ENCODE measurements around the gene ELF2.
A peak's percentile ranks its signal among the peaks of the same experiment; 100 is the strongest.
"Not testable (repeated sequence)": the region's sequence is repeated elsewhere in the genome, so short reads cannot be mapped to it uniquely, and the experiment has no call there.

ELF2 gene

GRCh38 chr4:139028191-139028661, 148.8 kb downstream of the ELF2 start:
- H3K4me2 ChIP-seq (ENCODE audit: low read length): no peak overlapping the region
- peak overlapping the region; percentile 34 for H2AFZ ChIP-seq
- TF ChIP-seq CTCF (IDR thresholded peaks at IDR 0.05): no peak
- no peak overlapping the region for H3K9ac ChIP-seq
- H3K79me2 ChIP-seq: peaks cover 3% of the 10 kb centered on the region
- H3K27me3 ChIP-seq (ENCODE audit: control insufficient read depth, insufficient read depth, low read length): no peaks in the 10 kb centered on the region
- H3K9me3 ChIP-seq (ENCODE audit: control insufficient read depth, low read length): no peaks in the 10 kb centered on the region
- H3K4me3 ChIP-seq (ENCODE audit: low read depth, low read length): no peak overlapping the region
- no peaks in the 10 kb centered on the region for H3K4me1 ChIP-seq
- H3K27ac ChIP-seq: peak overlapping the region; percentile 69
- no peaks in the 10 kb centered on the region for H3K36me3 ChIP-seq (ENCODE audit: control insufficient read depth, insufficient read depth, low read length)

- Histone ChIP-seq H3K4me2 (ENCODE audit: low read length) (no peak overlapping the region), H3K9me3 (ENCODE audit: control insufficient read depth, low read length) (no peaks in the 10 kb centered on the region), H3K27ac (peak overlapping the region; percentile 69), H3K27me3 (ENCODE audit: control insufficient read depth, insufficient read depth, low read length) (no peaks in the 10 kb centered on the region), H3K36me3 (ENCODE audit: control insufficient read depth, insufficient read depth, low read length) (no peaks in the 10 kb centered on the region), H3K4me3 (ENCODE audit: low read depth, low read length) (no peak overlapping the region), H2AFZ (peak overlapping the region; percentile 34), H3K4me1 (no peaks in the 10 kb centered on the region), H3K79me2 (peaks cover 3% of the 10 kb centered on the region), H3K9ac (no peak overlapping the region)
- TF ChIP-seq CTCF (IDR thresholded peaks at IDR 0.05): no peak
These were observed 149.2 kb downstream of the ELF2 start for GRCh38 chr4:139027776-139028175.

GRCh38 chr4:139025841-139026240, 151.2 kb downstream of the ELF2 start:
- no peaks in the 10 kb centered on the region for H3K4me1 ChIP-seq
- no peak overlapping the region for H3K9ac ChIP-seq
- H3K27me3 ChIP-seq (ENCODE audit: control insufficient read depth, insufficient read depth, low read length): no peaks in the 10 kb centered on the region
- no peak overlapping the region for H3K4me3 ChIP-seq (ENCODE audit: low read depth, low read length)
- TF ChIP-seq CTCF (IDR thresholded peaks at IDR 0.05): no peak
- H3K27ac ChIP-seq: no peak overlapping the region
- no peak overlapping the region for H3K4me2 ChIP-seq (ENCODE audit: low read length)
- peaks cover under 1% of the 10 kb centered on the region for H3K79me2 ChIP-seq
- H3K9me3 ChIP-seq (ENCODE audit: control insufficient read depth, low read length): no peaks in the 10 kb centered on the region
- H2AFZ ChIP-seq: no peak overlapping the region
- no peaks in the 10 kb centered on the region for H3K36me3 ChIP-seq (ENCODE audit: control insufficient read depth, insufficient read depth, low read length)

- no peak overlapping the region for H3K9ac ChIP-seq
- H3K4me1 ChIP-seq: no peaks in the 10 kb centered on the region
- no peak overlapping the region for H2AFZ ChIP-seq
- no peaks in the 10 kb centered on the region for H3K27me3 ChIP-seq (ENCODE audit: control insufficient read depth, insufficient read depth, low read length)
- H3K36me3 ChIP-seq (ENCODE audit: control insufficient read depth, insufficient read depth, low read length): no peaks in the 10 kb centered on the region
- no peaks in the 10 kb centered on the region for H3K79me2 ChIP-seq
- no peak overlapping the region for H3K27ac ChIP-seq
- TF ChIP-seq CTCF (IDR thresholded peaks at IDR 0.05): no peak
- H3K9me3 ChIP-seq (ENCODE audit: control insufficient read depth, low read length): no peaks in the 10 kb centered on the region
- no peak overlapping the region for H3K4me2 ChIP-seq (ENCODE audit: low read length)
- no peak overlapping the region for H3K4me3 ChIP-seq (ENCODE audit: low read depth, low read length)
These were observed 152.3 kb downstream of the ELF2 start for GRCh38 chr4:139024686-139025085.

- H3K9me3 ChIP-seq (ENCODE audit: control insufficient read depth, low read length): no peaks in the 10 kb centered on the region
- H3K27ac ChIP-seq: no peak overlapping the region
- H3K9ac ChIP-seq: no peak overlapping the region
- H2AFZ ChIP-seq: no peak overlapping the region
- H3K4me1 ChIP-seq: no peaks in the 10 kb centered on the region
- TF ChIP-seq CTCF (IDR thresholded peaks at IDR 0.05): no peak
- no peak overlapping the region for H3K4me3 ChIP-seq (ENCODE audit: low read depth, low read length)
- H3K27me3 ChIP-seq (ENCODE audit: control insufficient read depth, insufficient read depth, low read length): no peaks in the 10 kb centered on the region
- no peak overlapping the region for H3K4me2 ChIP-seq (ENCODE audit: low read length)
- no peaks in the 10 kb centered on the region for H3K36me3 ChIP-seq (ENCODE audit: control insufficient read depth, insufficient read depth, low read length)
- H3K79me2 ChIP-seq: no peaks in the 10 kb centered on the region
These were observed 154.2 kb downstream of the ELF2 start for GRCh38 chr4:139022835-139023234.

GRCh38 chr4:139021071-139021470, 155.9 kb downstream of the ELF2 start:
- H3K36me3 ChIP-seq (ENCODE audit: control insufficient read depth, insufficient read depth, low read length); H2AFZ ChIP-seq; H3K79me2 ChIP-seq; H3K9me3 ChIP-seq (ENCODE audit: control insufficient read depth, low read length); H3K9ac ChIP-seq; H3K4me3 ChIP-seq (ENCODE audit: low read depth, low read length); H3K4me1 ChIP-seq; H3K4me2 ChIP-seq (ENCODE audit: low read length); H3K27ac ChIP-seq; H3K27me3 ChIP-seq (ENCODE audit: control insufficient read depth, insufficient read depth, low read length): not testable (repeated sequence)

Data from parathyroid adenoma (tissue), 2 donors.